H1 (cell line): ENCODE data around the gene SIK3. TPM values are rescaled to one million over a fixed set of nuclear protein-coding genes. Genes with fewer than 3 reads are reported as not detected.

Source experiments
- BCL11A ChIP-seq, 2 experiments: IDR thresholded peaks; one replicate each; pipeline ENCODE4 v1.6.1; 2011; ENCODE audit warnings: low read depth in 2 of 2, low read length in 2 of 2, mild to moderate bottlenecking in 2 of 2
- CTBP2 ChIP-seq: IDR thresholded peaks from 2 replicates; pipeline ENCODE4 v1.7.0; 2011; ENCODE audit warnings: borderline replicate concordance, mild to moderate bottlenecking, moderate library complexity, mixed read lengths, low read length; ENCODE audit not compliant: insufficient read depth, insufficient read length
- polyA plus RNA-seq, 7 experiments: library from polyadenylated mRNA; depleted of rRNA in 3 of 7; stranded (reverse) in 5 of 7; unstranded in 2 of 7; fragments of >200 nt in 5 of 7; fragments of 200-250 nt in 2 of 7; gene quantifications; 1 replicate in 5 of 7; 2 replicates in 1 of 7; 4 replicates in 1 of 7; pipeline versions ENCODE4 v1.2.1 to v1.2.3, GENCODE V29; 2011 to 2013; ENCODE audit warnings: missing spikeins in 2 of 7, mixed read lengths in 2 of 7
- total RNA-seq: library from RNA; stranded (reverse); fragmentation: NEBNext Ultra II Directional; extraction: Animal tissue kit (Norgen Biotek cat#: 25700); gene quantifications from 2 replicates; pipeline ENCODE4 v1.2.1, GENCODE V29; 2021
- TF ChIP-seq, protein P1 (sequence below): IDR thresholded peaks from 2 replicates; pipeline ENCODE4 v1.6.1; 2011; ENCODE audit warnings: low read length, improper control_type of control experiment

The SIK3 gene
- total and polyA plus RNA-seq, 2 of the 8 experiments (the other 6 are each of a cell fraction or from before 2014, with no cell fraction given), result 19.9 to 32.1 TPM

DNA sequence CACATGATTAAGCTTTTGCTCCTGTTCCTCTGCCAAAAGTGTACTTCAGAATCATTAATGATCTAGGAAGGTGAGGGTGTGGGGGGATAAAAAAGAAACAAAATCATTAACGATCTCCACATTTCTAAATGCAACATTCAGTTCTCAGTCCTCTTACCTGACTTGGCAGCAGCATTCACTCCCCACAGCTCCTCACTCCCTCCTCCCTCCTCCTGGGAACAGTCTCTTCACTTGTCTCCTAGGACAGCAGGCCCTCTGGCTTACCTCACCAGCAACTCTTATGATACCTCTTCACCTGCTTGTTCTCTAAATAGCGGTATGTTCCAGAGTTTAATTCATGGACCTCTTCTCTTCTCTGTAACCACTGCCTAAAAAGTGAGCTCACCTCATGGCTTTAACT lies 204.3 kb downstream of the SIK3 start (continued):
- no peak for TF ChIP-seq CTBP2
- TF ChIP-seq, protein P1, sequence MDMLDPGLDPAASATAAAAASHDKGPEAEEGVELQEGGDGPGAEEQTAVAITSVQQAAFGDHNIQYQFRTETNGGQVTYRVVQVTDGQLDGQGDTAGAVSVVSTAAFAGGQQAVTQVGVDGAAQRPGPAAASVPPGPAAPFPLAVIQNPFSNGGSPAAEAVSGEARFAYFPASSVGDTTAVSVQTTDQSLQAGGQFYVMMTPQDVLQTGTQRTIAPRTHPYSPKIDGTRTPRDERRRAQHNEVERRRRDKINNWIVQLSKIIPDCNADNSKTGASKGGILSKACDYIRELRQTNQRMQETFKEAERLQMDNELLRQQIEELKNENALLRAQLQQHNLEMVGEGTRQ, result no peak
- no peak for TF ChIP-seq BCL11A (IDR thresholded peaks at IDR 0.05; ENCODE audit: low read depth in 2 of 2, low read length in 2 of 2)
